HG03039 (cell line): Measurements from ENCODE around the gene PHF19.

Experiments used
- ATAC-seq: cut with Tn5 transposase; IDR thresholded peaks from one replicate; pipeline ENCODE4 v1.9.1; 2021; ENCODE audit warnings: mild to moderate bottlenecking, moderate library complexity; ENCODE audit not compliant: unreplicated experiment

PHF19 gene

DNA sequence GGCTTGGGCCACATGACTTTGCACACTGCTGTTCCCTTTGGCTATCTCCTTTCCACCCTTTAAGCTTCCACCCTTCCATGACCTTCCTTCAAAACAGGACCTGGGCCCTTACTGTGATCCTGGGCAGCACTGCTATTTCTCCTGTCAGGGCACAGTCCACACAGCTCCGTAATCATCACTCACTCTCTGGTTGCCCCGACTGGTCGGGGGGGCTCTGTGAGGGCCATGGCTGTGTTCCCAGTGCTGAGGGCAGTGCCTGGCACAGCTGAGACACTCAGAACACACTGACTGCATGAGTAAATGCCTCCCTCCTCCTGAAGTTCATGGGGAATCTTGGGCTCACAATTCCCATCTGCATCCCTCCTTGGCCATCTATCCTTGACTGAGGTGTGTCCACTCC lies 37.4 kb upstream of the PHF19 start:
- ATAC-seq, result no peak

DNA sequence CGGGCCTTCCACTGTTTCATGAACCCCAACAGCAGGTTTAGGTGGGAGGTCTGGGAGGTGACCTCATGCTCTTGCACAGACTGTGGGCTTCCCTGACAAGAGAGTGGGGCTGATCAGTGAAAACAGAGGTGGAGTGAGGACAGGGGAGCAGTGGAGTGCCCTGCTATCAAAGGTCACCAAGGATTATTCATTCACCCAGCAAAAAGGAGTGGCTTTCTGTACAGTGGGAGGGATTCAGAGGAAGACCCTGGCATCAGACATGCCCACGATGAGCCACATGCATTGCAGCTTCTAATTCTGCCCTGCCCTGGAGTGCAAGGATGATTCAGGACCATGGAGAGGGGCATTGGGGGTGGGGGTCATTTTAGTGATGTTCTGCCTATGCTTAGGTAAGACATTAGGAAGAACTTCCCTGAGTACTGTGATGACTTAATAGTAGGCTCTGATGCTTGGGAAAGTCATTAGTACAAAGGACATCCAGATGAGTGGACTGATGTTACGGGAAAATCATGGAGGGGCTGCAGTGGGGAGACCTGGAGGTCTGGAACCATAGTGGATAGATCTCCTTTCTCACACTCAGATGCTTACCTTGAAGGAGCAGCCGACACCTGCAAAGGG lies 36.8 kb upstream of the PHF19 start:
- ATAC-seq, result no peak

DNA sequence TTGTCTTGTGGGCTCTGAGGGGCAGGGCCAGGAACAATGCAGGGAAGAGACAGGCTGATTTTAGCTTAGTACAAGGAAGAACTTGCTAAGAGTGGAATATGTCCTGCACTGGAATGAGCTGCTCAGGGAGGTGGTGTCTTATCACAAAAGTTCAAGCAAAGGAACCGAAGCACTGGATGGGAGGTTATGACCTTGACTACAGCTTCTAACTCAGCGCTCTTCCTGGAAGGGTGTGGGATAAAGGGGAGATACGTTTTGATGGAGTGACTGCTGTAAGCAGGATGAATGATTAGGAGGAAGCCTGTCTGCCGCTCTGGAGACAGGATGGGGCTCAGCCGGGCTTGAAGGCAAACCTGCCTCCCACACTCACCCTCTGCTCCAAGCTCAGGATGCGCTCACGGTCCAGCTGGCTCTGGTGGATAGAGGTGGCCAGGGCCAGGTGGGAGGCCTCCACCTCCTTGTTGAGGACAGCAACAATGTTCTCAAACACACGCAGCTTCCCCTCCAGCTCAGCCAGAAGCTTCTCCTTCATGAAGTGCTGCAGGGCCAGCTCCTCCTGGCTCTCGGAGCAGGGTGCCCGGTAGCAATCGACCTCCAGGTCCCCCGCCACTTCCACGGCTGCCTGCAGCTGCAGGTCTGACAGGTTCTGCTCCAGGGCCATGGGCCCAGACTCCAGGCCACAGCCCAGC lies 36.1 kb upstream of the PHF19 start:
- no peak for ATAC-seq

DNA sequence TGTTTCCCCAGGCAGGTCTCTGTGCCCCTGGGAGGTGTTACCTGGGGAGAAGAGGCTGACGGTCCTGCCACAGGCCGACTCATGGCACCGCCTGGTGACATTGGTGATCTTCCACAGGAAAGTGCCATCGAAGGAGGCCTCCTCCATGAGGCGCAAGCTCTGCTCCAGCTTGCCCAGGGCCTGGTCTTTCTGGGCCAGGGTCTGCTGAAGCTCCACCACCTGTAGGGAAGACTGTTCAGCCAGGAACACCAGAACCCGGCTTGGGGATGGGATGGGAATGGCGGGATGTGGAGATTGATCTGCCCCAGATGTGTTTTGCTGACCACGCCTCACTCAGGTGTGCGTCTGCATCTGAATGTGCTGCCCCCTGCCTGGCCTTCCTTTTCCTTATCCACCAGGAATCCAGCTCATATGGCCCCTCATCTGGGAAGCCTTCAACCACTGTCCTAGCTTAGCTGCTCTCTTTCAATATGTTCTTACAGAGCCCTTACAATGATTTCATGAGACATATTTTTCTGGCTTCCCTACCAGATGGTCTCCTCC lies 34.4 kb upstream of the PHF19 start:
- ATAC-seq, result no peak

DNA sequence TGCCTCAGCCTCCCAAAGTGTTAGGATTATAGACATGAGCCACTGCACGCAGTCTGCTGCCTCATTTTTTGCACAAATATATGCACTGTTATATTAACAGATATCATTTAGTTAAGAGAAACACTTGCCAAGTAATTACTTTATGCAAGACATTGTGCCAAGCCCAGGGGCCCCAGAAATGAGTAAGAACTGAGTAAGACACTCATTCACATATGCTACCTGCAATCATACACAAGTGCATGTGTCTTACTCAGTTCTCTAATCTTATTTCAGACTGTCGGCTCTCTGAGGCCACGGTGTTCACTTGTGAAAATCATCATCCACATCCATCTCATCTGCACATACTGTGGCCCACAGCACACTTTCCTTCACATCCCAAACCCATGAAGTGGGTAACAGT lies 33.7 kb upstream of the PHF19 start:
- no peak for ATAC-seq

DNA sequence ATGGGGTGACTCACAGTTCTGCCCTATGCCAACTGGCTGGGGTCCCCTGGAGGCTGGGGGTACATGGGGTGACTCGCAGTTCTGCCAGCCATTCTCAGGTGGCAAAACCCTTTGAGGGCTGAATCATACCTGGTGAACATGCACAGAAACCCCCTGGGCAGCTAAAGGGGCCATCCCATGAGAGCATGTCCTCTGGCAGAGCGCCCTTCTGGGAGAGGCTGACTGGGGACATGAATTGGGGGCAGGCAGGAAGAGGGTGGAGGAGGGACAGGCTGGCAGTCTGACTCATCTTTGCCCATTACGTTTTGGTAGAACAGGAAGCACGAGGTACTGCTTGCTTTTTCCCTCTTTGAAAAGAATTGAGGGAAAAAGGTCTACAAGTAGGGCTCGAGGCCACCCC lies 32.9 kb upstream of the PHF19 start:
- ATAC-seq, result no peak

DNA sequence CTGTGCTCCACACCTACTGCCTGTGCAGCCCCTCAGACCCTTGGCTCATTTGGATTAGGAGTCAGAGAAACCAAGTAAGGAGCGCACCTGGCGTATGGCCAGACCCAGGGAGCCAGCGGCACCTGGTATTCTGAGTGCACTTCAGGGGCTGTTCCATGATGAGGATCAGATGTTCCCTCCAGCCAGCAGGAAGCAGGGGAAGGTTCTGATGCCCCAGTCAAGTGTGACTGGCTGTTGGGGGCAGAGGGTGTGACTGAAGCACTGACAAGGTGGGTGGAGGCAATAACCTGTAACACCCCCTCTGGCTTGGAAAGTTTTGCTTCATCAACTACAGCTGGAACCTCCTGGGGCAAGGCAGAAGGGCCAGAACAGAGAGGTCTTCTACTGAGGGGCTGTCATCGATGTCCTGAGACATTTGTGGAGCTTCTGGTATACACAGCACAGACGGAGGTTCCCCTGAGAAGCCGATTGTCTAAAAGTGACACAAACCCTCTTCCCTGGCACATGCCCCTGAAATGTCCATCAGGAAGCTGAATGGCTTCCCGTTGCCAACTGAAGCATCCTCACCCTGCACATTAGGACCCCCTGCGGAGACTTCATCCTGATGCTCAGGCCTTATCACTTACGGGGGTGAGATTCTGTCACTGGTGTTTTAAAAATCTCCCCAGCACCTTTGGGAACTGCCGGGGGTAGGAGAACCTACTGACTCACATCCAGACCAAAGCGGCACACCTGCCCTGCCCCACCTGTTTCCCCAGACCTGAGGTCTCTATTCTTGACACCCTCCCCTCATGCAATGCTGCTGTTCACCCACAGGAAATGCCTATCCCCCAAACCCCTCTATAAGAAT lies 28.6 kb upstream of the PHF19 start:
- no peak for ATAC-seq

DNA sequence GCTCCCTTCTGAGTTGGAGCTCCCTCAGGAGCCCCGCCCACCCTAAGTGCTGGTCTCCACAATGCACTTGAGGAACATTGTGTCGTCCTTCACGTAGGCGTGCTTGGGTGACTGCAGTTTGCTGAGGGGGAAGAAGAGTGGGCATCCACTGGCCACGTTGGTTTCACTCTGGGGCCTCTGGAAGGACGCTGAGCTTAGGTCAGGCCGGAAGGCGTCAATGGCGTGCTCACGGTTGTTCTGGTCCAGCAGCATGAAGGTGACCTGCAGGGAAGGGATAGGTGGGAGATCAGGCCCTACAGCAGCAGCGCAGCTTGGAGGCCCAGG lies 28.0 kb upstream of the PHF19 start:
- no peak for ATAC-seq

DNA sequence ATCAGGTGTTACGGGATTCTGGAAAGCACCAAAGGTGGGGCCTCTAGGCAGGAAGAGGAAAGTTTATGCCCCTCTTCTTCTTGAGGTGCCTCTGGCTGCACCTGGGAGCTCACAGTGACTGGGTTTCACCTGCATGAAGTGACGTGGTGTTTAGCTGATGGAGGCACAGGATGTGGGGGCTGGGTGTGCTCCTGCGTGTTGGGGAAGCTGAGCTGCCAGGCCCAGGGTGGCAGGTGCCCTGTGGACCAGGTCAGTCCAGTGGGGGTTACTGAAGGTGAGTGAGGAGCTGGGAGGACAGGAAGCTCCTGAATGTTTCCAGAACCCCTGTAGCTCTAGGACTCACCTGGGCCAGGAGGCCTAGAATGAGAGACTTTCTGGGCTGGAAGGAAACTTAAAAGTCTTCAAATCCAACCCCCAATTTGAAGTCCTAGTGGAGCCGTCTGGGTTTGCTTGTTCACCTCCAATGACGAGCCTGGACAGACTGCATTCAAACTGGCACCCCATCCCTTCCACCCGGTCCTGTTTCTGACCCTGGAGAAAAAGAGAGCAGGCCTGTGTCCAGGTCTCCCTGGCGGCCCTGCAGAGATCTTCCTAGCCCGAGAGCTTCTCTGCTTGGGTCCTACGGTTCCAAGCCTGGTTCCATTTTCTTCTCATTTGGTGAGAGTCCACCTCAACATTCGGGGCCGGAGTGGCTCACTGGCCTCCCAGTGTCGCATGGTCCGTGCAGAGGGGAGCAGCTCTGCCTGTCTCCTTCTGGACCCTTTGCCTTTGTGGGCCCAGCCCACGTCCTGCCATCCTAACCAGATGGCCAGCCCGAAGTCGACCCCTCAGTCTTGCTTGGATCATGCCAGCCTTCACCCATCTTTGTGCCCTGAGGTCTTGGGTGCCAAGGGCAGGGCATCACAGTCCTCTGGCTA lies 27.3 kb upstream of the PHF19 start:
- no peak for ATAC-seq

DNA sequence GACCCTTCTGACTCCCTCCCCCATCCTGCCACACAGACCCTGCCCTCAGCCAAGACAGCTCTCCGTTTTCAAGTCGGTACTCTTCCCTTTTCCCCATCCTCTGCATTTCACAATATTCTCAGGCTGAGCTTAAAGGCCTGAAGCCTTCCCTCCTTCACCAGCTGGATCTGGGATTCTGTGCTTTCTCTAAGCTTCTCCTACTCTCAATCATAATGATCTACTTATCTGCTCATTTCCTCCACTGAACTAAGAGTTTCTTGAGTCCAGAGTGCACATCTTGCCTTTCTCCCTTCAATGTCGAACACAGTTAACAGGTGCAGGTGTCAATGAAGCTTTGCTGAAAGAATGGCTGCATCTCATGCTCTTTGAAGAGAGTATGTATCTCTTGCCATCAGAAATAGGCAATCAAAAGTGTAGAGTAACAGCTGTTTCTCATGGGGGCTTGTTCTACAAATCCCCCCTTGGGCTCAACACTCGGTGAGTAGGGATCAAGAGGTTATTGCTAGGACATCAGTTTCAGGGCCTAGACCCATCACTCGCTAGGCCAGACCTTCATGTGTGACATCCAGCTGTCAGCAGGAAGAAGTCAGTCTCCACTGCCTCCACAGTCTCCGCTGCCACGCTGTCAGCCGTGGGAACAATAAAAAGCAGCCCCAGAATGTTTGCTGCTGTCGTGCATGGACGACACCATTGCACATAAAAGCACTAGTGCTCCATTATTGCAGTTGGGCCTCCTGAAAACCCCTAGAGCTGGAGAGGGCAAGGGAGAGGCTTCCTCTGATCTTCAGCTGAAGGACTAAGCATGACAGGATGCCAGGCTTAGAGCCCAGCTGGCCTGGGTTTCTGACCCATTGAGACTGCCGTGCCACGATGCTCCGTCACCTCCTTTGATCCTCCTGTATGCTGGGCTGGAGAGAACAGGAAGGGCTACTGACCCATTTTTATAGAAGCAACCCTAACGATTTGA lies 25.9 kb upstream of the PHF19 start:
- no peak for ATAC-seq

DNA sequence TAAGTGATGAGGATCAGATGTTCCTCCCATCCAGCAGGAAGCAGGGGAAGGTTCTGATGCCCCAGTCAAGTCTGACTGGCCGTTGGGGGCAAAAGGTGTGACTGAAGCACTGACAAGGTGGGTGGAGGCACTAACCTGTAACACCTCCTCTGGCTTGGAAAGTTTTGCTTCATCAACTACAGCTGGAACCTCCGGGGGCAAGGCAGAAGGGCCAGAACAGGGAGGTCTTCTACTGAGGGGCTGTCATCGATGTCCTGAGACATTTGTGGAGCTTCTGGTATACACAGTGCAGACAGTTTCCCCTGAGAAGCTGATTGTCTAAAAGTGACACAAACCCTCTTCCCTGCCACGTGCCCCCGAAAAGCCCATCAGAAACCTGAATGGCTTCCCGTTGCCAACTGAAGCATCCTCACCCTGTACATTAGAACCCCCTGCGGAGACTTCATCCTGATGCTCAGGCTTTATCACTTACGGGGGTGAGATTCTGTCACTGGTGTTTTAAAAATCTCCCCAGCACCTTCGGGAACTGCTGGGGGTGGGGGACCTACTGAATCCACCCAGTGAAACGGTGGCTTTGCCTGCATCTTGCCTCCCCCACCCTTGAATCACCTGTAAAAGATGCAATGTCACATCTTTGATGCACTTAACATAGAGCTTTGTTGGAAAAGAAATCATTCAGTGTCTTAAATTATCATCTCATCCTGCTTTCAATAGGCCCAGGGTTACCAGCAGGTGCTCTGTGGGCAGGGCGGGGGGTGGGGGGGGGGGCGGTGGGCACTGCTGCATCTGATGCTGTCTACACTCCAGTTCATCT lies 25.0 kb upstream of the PHF19 start:
- ATAC-seq, result no peak

DNA sequence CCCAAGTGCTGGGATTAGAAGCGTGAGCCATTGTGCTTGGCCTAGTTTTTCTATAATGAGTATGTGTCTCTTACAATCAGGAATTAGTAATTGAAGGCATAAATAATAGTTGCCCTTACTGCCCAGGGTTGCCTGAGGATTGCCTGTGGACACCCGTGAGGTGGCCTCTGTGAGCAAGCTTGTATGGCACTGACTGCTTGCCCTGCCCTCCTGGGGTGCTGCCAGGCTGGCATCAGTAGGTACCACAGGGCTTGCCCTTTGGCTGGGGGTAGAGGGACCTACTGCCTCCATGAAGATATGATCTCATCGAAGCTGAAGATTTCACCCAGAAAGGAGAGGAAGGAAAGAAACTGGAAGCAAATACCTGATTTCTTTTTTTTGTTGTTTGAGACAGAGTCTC lies 23.8 kb upstream of the PHF19 start:
- no peak for ATAC-seq

DNA sequence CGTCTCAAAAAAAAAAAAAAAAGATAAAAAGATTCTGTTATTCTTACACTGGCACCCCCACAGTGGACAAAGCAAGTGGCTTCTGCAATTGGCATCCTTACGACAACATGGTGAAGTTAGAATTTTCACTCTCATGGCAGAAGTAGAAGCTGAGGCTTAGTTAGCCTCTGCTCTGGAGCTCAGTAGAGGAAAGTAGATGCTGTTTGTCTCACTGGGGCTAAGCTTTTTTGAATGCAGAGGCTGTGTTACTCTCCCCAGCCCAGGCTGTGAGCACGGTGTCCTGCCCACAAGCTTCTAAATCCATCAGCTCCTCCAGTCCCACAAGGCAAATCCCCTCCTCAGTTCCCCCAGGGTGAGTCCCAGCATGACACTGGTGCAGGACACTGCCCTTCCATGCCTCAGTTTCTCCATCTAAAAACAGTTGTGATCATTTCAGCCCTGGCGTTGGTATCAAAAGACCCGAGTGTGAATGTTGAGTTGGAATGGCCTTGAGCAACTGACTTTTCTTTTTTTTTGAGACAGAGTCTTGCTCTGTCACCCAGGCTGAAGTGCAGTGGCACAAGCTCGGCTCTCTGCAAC lies 22.6 kb upstream of the PHF19 start:
- ATAC-seq, result no peak

DNA sequence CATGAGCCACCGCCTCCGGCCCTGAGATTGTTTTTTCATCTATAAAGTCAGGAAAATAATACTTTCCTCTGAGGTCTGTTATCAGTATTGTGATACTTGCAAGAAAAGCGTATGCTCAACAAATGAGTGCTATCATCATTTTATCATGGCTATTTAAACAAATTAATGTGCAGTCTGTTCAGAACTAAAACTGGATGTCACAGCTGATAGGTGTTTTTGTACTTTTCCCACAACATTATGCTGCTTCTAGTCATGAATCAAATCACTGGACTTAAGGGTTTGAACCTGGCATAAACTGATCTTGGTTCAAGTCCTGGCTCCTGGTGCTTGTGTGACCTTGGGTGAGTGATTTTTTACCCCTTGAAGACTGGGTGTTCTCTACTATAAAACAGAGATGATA lies 21.4 kb upstream of the PHF19 start:
- ATAC-seq, result no peak

DNA sequence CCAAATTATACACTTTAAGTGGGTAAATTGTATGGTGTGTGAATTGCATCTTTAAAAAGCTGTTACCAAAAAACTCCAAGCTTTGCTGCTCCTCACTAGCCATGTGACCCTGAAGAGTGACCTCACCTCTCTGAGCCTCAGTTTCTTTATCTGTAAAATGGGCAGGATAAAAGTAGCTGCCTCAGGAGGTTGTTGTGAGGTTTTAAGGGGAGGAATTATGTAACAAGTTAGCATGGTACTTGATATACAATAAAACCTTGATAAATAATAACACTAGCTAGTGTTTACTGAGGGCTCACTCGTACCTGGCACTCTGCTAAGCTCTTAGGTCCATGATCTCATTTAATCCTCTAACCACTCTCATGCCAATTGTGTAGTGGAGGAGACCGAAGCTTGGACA lies 19.0 kb upstream of the PHF19 start:
- no peak for ATAC-seq

DNA sequence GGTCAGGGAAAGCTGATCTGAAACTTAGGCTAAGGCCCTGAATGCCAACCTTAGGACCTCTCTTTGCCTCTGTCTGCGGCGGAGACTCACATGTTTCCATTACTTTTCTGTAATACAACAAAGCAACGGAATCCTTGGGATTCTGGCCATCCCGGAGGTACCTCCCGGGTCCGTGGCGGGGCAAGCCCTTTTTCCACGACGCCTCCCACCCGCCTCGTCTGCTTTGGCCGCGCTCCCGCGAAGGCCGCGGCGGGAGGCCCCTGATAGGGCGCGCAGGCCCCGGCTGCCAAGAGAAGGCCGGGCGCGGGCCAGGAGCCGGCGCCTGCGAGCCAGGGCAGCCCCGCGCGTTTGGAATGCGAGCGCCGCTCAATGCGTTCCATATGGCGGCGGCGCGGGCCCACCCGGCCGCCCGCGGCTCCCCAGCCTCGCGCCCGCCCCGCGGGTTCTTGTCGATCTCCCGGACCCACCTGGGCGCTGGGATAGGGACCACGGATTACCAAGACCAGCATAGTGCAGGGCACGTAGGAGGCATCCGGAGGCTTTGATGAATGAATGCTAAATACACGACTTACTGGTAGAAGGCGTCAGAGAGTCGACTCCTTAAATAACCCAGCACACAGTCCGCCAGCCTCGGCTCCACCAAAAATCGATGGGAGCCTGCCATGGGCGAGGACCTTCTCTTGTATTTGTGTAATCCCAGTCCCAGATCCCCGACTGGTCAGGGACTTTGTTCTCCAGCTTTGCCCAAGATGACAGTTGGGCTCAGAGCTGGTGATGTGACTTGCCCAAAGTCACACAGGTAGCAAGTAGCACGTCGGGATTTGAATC lies 17.5 kb upstream of the PHF19 start:
- ATAC-seq, result no peak

DNA sequence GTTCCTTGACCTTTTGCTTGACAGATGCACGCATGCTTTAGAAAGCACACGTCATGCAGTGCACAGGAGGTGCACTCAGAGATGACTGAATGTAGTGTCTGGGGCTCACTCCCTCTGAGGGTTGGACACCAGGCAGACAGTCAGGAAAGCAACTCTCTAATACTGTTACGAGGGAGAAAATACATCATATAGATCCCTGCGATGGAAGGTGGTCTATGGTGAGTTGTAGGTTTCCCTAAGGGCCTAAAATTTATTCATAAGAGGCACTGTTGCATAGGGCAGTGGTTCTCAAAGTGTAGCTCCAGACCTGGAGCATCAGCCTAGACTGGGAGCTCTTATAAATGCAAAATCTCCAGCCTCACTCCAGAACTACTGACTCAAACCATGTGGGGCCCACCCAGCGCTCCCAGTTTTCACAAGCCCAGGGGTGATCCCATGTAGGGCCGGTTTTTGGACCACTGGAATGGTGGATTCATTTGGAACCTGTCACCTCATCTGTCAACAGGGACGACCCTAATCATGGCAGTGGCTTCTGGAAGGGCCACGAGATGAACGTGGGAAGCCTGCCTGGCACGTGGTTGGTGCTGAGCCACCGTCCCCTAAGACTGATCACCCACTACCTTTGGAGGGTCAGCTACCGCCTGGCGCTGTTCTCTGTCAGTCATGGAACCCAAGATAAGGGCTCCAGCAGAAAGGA lies 16.8 kb upstream of the PHF19 start:
- ATAC-seq, result no peak
